ENCODE data around the gene TCEANC2. TPM values are rescaled to one million over a fixed set of nuclear protein-coding genes. Genes with fewer than 3 reads are reported as not detected.

TCEANC2 gene
- total RNA-seq, 1 donor = 3.0 TPM

DNA sequence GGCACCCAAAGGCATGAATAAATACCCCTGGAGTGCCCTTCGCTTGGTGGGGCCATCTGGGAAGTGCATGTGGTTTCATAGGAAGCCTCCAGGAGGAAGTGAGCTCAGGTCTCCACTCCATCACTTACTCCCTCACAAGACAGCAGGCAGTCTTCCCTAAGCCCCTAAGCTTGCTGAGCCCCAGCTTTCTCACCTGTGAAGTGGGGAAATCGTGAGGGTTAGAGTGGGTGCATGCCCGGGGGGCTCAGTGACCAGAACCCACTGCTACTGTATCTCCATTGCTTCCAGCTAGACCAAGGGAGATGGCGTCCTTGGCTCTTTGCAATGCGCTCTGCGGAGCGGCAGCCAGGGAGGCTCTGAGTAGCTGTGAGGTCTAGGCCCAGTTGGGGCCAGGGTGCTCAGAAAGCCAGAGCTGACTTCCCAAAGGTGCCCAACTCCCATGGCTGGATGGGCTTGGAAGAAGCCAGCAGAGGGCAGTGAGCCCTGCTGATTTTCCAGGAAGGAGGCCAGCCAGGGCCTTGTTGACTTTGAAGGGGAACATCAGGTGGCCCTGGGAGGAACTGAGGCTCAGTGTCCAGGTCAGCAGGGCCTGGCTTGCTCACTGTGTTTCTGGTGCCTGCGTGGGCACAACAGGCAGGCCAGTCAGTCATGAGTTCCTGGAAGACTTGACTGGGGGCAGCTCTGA lies 72.1 kb downstream of the TCEANC2 start:
- H3K4me3 ChIP-seq (ENCODE audit: low read depth, low read length) = no peak overlapping the region
- DNase-seq (ENCODE audit: low read depth) = peak; percentile 28
- TF ChIP-seq, protein P1, sequence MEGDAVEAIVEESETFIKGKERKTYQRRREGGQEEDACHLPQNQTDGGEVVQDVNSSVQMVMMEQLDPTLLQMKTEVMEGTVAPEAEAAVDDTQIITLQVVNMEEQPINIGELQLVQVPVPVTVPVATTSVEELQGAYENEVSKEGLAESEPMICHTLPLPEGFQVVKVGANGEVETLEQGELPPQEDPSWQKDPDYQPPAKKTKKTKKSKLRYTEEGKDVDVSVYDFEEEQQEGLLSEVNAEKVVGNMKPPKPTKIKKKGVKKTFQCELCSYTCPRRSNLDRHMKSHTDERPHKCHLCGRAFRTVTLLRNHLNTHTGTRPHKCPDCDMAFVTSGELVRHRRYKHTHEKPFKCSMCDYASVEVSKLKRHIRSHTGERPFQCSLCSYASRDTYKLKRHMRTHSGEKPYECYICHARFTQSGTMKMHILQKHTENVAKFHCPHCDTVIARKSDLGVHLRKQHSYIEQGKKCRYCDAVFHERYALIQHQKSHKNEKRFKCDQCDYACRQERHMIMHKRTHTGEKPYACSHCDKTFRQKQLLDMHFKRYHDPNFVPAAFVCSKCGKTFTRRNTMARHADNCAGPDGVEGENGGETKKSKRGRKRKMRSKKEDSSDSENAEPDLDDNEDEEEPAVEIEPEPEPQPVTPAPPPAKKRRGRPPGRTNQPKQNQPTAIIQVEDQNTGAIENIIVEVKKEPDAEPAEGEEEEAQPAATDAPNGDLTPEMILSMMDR (IDR thresholded peaks at IDR 0.05; ENCODE audit: insufficient read depth, low read depth, low read length) = peak; percentile 44

DNA sequence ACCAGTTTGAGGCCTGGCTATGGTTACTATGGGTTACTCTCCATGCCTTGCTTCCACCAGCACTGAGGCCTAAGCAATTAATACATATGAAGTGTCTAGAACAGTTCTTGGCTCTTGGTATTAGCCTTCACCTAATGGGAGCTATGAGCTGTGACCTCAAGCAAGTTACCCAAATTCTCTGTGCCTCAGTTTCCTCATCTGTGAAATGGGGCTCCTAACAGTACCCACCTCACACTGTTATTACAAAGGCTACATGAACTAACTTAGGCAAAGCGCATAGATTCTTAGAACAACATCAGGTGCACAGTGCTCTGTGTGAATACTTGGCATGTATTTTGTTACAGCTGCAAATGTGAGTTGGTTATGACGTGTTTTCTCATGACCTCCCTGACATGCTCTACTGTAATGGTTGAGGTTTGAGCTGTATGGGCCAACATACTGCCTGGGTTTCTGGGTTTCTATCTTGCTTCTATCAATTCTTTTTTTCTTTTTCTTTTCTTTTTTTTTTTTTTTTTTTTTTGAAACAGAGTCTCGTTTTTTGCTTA lies 72.9 kb downstream of the TCEANC2 start:
- peak; percentile 25 for DNase-seq (ENCODE audit: low read depth)
- TF ChIP-seq, protein P1 (IDR thresholded peaks at IDR 0.05; ENCODE audit: insufficient read depth, low read depth, low read length) = no peak
- H3K4me3 ChIP-seq (ENCODE audit: low read depth, low read length) = no peak overlapping the region

DNA sequence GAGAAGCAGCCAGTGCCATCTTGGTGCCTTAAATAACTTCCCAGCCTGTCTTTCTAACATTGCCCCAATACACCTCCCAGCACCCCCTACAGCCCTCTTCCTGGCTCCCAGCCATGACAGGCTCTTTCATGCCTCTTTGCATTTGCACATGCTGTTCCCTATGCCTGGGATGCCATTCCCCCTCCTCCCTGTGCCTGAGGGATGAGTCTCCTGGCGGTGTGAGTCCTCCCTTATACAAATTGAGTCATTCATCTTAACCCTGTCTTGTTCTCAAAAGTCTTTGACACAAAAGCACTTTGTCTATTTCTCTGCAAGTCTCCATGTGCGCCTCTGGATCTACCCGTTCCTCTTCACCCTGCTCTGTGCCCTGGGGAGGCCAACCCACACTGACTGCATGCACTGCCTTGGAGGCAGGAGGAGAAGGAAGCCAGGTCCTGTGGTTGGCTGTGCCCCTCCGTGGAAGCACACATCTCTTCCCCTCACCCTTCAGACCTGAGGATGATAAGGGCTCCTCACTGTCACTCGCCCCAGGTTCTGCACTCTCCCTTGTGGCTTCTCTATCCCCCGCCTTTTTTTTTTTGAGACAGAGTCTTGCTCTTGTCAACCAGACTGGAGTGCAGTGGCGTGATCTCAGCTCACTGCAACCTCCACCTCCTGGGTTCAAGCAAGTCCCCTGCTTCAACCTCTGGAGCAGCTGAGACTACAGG lies 74.3 kb downstream of the TCEANC2 start:
- no peak for DNase-seq (ENCODE audit: low read depth)
- TF ChIP-seq, protein P1 (IDR thresholded peaks at IDR 0.05; ENCODE audit: insufficient read depth, low read depth, low read length) = no peak
- no peak overlapping the region for H3K4me3 ChIP-seq (ENCODE audit: low read depth, low read length)

DNA sequence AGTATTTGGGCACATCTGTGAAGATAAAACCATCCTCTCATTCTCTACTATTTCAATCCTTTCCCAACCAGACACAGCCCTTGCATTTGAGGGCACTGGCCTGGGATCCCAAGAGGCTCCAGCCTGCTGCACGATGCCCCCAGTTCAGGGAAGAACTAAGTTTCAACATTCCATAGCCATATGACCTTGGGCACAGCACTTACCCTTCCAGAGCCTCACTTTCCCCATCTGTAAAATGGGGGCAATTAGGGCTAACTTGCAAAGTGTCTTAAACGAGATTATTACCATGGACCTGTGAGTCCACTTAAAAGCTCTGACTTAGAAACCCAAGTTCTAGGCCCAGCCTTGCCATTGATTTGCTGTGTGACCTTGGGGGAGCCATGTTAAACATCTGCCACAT lies 76.5 kb downstream of the TCEANC2 start:
- TF ChIP-seq, protein P1 (IDR thresholded peaks at IDR 0.05; ENCODE audit: insufficient read depth, low read depth, low read length) = no peak
- DNase-seq (ENCODE audit: low read depth) = no peak
- H3K4me3 ChIP-seq (ENCODE audit: low read depth, low read length) = no peak overlapping the region

DNA sequence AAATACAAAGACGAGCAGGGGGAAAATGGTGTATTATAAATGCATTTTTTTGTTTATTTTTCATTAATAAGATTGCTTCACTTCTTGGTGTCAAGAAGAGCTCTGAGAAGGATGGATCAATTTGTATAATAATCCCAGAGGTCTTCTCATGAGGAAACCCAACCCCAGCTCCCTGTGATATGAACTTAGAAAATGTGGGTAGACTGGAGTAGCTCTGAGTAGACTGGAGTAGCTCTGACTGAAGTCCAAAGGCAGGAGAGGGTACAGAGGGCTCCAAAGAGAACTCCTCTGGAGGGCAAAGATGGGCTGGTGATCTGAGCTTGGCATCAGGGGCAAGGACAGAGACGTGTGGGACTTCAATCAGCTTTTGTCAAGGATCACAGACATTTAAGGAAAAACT lies 78.0 kb downstream of the TCEANC2 start:
- no peak for DNase-seq (ENCODE audit: low read depth)
- TF ChIP-seq, protein P1 (IDR thresholded peaks at IDR 0.05; ENCODE audit: insufficient read depth, low read depth, low read length) = no peak
- no peak overlapping the region for H3K4me3 ChIP-seq (ENCODE audit: low read depth, low read length)

DNA sequence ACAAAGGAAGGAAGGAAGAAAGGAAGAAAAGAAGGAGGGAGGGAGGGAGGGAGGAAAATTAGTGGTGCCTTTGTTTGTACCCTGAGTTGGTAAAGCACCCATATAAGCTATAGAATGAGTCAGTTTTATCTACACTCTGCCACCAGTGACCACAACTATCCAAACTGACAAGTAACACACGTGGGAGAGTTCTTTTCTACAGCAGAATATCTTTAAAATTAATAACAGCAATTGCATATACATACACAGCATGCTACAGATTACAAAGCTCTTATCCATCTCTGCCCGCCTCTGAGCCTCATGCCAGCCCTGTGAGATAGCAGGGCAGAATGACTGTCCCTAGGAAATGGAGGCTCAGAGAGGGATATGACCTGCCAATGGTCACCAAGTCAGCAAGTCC lies 79.1 kb downstream of the TCEANC2 start:
- no peak overlapping the region for H3K4me3 ChIP-seq (ENCODE audit: low read depth, low read length)
- TF ChIP-seq, protein P1 (IDR thresholded peaks at IDR 0.05; ENCODE audit: insufficient read depth, low read depth, low read length) = no peak
- DNase-seq (ENCODE audit: low read depth) = no peak
